ENCODE data around the gene DNLZ. TPM values are rescaled to one million over a fixed set of nuclear protein-coding genes. Genes with fewer than 3 reads are reported as not detected.

DNLZ gene
- total and polyA plus RNA-seq, 9 of the 15 experiments (the other 6 are each of a cell fraction or from before 2014, with no cell fraction given), result 0.17 to 44.6 (median 3.4) TPM

DNA sequence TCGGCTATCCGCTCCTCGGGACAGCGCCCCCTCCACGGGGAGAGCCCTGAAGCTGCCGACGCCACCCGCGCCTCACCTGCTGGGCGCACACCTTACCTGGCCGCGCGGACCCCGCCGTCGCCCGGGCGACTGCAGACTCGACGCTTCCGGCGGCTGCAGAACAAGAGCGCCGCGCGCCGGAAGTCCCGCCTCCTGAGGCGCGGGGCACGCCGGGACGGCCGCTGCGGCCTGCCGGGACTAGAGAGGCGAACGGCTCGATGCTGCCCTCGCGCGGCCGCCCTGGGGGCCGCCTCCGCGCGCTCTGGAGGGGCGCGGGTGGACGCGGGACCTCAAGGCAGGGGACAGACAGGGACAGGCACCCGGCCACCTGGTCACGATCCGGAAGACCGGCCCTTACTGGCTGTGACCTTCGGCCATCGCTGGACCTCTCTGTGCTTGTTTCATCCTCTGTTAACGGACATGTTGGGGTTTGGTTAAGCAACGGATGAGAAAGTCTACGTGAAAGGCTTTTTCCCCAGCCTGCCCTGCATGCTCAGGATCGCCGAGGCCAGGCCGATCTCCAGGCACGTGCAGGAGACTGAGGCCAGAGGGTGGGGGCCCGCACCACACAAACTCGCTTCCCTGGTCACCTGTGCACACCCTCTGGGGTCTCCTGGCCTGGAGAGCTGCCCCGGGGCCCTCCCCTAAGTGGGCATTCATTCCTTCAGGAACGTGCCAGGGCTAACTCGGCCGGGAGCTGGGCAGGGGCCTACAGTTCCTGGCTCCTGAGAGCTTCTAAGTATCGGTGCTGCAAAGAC is 36.7 kb upstream of the DNLZ start, which contains the start of gene SNAPC4 (continued):
- TF ChIP-seq FUS (optimal IDR thresholded peaks at IDR 0.05; ENCODE audit: low read depth, low read length), result peak; percentile 57
- TF ChIP-seq, protein P1, sequence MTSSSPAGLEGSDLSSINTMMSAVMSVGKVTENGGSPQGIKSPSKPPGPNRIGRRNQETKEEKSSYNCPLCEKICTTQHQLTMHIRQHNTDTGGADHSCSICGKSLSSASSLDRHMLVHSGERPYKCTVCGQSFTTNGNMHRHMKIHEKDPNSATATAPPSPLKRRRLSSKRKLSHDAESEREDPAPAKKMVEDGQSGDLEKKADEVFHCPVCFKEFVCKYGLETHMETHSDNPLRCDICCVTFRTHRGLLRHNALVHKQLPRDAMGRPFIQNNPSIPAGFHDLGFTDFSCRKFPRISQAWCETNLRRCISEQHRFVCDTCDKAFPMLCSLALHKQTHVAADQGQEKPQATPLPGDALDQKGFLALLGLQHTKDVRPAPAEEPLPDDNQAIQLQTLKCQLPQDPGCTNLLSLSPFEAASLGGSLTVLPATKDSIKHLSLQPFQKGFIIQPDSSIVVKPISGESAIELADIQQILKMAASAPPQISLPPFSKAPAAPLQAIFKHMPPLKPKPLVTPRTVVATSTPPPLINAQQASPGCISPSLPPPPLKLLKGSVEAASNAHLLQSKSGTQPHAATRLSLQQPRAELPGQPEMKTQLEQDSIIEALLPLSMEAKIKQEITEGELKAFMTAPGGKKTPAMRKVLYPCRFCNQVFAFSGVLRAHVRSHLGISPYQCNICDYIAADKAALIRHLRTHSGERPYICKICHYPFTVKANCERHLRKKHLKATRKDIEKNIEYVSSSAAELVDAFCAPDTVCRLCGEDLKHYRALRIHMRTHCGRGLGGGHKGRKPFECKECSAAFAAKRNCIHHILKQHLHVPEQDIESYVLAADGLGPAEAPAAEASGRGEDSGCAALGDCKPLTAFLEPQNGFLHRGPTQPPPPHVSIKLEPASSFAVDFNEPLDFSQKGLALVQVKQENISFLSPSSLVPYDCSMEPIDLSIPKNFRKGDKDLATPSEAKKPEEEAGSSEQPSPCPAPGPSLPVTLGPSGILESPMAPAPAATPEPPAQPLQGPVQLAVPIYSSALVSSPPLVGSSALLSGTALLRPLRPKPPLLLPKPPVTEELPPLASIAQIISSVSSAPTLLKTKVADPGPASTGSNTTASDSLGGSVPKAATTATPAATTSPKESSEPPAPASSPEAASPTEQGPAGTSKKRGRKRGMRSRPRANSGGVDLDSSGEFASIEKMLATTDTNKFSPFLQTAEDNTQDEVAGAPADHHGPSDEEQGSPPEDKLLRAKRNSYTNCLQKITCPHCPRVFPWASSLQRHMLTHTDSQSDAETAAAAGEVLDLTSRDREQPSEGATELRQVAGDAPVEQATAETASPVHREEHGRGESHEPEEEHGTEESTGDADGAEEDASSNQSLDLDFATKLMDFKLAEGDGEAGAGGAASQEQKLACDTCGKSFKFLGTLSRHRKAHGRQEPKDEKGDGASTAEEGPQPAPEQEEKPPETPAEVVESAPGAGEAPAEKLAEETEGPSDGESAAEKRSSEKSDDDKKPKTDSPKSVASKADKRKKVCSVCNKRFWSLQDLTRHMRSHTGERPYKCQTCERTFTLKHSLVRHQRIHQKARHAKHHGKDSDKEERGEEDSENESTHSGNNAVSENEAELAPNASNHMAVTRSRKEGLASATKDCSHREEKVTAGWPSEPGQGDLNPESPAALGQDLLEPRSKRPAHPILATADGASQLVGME (CRISPR knock-in tag; IDR thresholded peaks at IDR 0.05), result no peak; the same call in 1 of the 2 replicates
- TF ChIP-seq U2AF1 (optimal IDR thresholded peaks at IDR 0.05; ENCODE audit: low read depth, low read length), result peak; percentile 79
- TF ChIP-seq, protein P2, sequence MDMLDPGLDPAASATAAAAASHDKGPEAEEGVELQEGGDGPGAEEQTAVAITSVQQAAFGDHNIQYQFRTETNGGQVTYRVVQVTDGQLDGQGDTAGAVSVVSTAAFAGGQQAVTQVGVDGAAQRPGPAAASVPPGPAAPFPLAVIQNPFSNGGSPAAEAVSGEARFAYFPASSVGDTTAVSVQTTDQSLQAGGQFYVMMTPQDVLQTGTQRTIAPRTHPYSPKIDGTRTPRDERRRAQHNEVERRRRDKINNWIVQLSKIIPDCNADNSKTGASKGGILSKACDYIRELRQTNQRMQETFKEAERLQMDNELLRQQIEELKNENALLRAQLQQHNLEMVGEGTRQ (CRISPR knock-in tag; IDR thresholded peaks at IDR 0.05), result no peak
- TF ChIP-seq TBL1XR1 (IDR thresholded peaks at IDR 0.05; ENCODE audit: low read length in 2 of 2), result 0 out of 4 replicates have a peak, but pooled peaks of 1 of the 2 experiments have one; percentile 24
- TF ChIP-seq MAZ (CRISPR knock-in tag; conservative IDR thresholded peaks at IDR 0.05 in 1 of 2, IDR thresholded peaks at IDR 0.05 in 1 of 2), result peak; percentile 76 to 81
- no peak for TF ChIP-seq ATF1 (CRISPR knock-in tag; IDR thresholded peaks at IDR 0.05)
- peak; percentile 69 for TF ChIP-seq ATF1 (tag; IDR thresholded peaks at IDR 0.05)
- TF ChIP-seq, protein P3, sequence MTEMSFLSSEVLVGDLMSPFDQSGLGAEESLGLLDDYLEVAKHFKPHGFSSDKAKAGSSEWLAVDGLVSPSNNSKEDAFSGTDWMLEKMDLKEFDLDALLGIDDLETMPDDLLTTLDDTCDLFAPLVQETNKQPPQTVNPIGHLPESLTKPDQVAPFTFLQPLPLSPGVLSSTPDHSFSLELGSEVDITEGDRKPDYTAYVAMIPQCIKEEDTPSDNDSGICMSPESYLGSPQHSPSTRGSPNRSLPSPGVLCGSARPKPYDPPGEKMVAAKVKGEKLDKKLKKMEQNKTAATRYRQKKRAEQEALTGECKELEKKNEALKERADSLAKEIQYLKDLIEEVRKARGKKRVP (CRISPR knock-in tag; IDR thresholded peaks at IDR 0.05), result 0 out of 2 replicates have a peak, but pooled peaks have one; percentile 17
- TF ChIP-seq, protein P4, sequence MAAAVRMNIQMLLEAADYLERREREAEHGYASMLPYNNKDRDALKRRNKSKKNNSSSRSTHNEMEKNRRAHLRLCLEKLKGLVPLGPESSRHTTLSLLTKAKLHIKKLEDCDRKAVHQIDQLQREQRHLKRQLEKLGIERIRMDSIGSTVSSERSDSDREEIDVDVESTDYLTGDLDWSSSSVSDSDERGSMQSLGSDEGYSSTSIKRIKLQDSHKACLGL (CRISPR knock-in tag; IDR thresholded peaks at IDR 0.05; ENCODE audit: borderline replicate concordance, poor library complexity, severe bottlenecking), result peak; percentile 26
- TF ChIP-seq HCFC1 (IDR thresholded peaks at IDR 0.05; ENCODE audit: low read depth, low read length), result peak; percentile 79
- no peak for TF ChIP-seq ZNF140 (CRISPR knock-in tag; IDR thresholded peaks at IDR 0.05)
- TF ChIP-seq, protein P5, sequence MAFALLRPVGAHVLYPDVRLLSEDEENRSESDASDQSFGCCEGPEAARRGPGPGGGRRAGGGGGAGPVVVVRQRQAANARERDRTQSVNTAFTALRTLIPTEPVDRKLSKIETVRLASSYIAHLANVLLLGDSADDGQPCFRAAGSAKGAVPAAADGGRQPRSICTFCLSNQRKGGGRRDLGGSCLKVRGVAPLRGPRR (CRISPR knock-in tag; IDR thresholded peaks at IDR 0.05), result no peak
- peak; percentile 98 for TF ChIP-seq GABPA (tag; conservative IDR thresholded peaks at IDR 0.05; ENCODE audit: low read depth)
- 0 out of 4 replicates have a peak, but pooled peaks of 1 of the 2 experiments have one; percentile 9 for TF ChIP-seq SRF (CRISPR knock-in tag; IDR thresholded peaks at IDR 0.05)
- TF ChIP-seq HNRNPH1 (optimal IDR thresholded peaks at IDR 0.05; ENCODE audit: low read depth, low read length), result no peak
- no peak for TF ChIP-seq HIVEP1 (CRISPR knock-in tag; IDR thresholded peaks at IDR 0.05)
- no peak for TF ChIP-seq SMARCA4 (IDR thresholded peaks at IDR 0.05)
- peak; percentile 59 for TF ChIP-seq BHLHE40 (IDR thresholded peaks at IDR 0.05; ENCODE audit: low read length)

Data from K562 (cell line).